Right lobe of liver (tissue), 4 donors: ENCODE results near the gene GFRA1.

ENCODE experiments used
- POLR2A ChIP-seq: fragments of 450-650 bp; IDR thresholded peaks from one replicate; pipeline ENCODE4 v1.6.1; 2017; ENCODE audit warnings: antibody characterized with exemption, mild to moderate bottlenecking
- TF ChIP-seq, protein P1 (sequence below), 4 donors: fragments of 200-600 bp in 3 of 4; fragments of 450-650 bp in 1 of 4; IDR thresholded peaks; one replicate each; pipeline versions ENCODE4 v1.5.1 to v1.8.0; 2016 to 2022; ENCODE audit warnings: antibody characterized with exemption in 4 of 4, mild to moderate bottlenecking in 2 of 4
- donor health status: DM: no; HTN: no; CAD: no.
- donor health status: DM: no; HTN: no; CAD: no.
- donor health status: DM: no; HTN: yes; CAD: no.

DNA sequence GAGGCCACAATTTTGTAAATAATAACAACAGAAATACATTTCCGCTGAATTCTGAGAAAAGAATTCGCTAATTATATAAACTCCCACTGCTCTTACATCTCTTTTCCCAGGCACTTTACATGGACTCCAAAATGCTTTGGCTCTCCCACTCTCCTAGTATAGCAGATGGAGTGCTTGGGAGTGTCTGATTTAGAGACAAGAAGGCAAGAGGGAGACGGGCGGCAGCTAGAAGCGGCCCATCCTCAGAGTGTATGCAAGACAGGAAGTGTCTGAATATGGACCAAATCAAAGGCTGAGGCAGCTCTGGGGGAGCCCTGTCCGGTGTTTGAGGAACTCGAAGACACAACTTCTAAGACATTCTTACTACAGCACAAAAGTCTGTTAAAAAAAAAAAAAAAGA, 212.1 kb downstream of the GFRA1 start:
- TF ChIP-seq, protein P1, sequence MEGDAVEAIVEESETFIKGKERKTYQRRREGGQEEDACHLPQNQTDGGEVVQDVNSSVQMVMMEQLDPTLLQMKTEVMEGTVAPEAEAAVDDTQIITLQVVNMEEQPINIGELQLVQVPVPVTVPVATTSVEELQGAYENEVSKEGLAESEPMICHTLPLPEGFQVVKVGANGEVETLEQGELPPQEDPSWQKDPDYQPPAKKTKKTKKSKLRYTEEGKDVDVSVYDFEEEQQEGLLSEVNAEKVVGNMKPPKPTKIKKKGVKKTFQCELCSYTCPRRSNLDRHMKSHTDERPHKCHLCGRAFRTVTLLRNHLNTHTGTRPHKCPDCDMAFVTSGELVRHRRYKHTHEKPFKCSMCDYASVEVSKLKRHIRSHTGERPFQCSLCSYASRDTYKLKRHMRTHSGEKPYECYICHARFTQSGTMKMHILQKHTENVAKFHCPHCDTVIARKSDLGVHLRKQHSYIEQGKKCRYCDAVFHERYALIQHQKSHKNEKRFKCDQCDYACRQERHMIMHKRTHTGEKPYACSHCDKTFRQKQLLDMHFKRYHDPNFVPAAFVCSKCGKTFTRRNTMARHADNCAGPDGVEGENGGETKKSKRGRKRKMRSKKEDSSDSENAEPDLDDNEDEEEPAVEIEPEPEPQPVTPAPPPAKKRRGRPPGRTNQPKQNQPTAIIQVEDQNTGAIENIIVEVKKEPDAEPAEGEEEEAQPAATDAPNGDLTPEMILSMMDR (IDR thresholded peaks at IDR 0.05): no peak
- no peak for TF ChIP-seq POLR2A
